CD4-positive, alpha-beta T cell treated with Interferon gamma for 1 hour (primary cell): ENCODE measurements around the gene MAGI2.

ENCODE experiments used
- DNase-seq: peaks from one replicate; pipeline ENCODE4 v3.0.0-alpha.2; 2020

Gene MAGI2

GRCh38 chr7:79453558-79454360, at the start of gene MAGI2:
MAGI2 (minus strand) TSS chr7:79453667; CDS start chr7:79453320, 347 bp downstream.
- peak; percentile 5 for DNase-seq

GRCh38 chr7:79502151-79502550, 48.7 kb upstream of the MAGI2 start:
- DNase-seq, result no peak

- no peak for DNase-seq
Observed at GRCh38 chr7:79500759-79501158, 47.3 kb upstream of the MAGI2 start.

- no peak for DNase-seq
Observed at GRCh38 chr7:79497728-79498127, 44.3 kb upstream of the MAGI2 start.

GRCh38 chr7:79495544-79496272, 42.2 kb upstream of the MAGI2 start:
- no peak for DNase-seq

- DNase-seq, result no peak
Observed at GRCh38 chr7:79494046-79494445, 40.6 kb upstream of the MAGI2 start.

- DNase-seq, result no peak
Observed at GRCh38 chr7:79489371-79489770, 35.9 kb upstream of the MAGI2 start.

GRCh38 chr7:79478386-79478785, 24.9 kb upstream of the MAGI2 start:
- no peak for DNase-seq

GRCh38 chr7:79475455-79475854, 22.0 kb upstream of the MAGI2 start:
- DNase-seq, result no peak

- DNase-seq, result no peak
Observed at GRCh38 chr7:79471699-79472098, 18.2 kb upstream of the MAGI2 start.

- DNase-seq, result no peak
Observed at GRCh38 chr7:79471283-79471682, 17.8 kb upstream of the MAGI2 start.

GRCh38 chr7:79465551-79465950, 12.1 kb upstream of the MAGI2 start:
- DNase-seq, result no peak

GRCh38 chr7:79464051-79464450, 10.6 kb upstream of the MAGI2 start:
- DNase-seq, result no peak

- no peak for DNase-seq
Observed at GRCh38 chr7:79462390-79462789, 8.9 kb upstream of the MAGI2 start.

GRCh38 chr7:79461660-79462059, 8.2 kb upstream of the MAGI2 start:
- no peak for DNase-seq

- no peak for DNase-seq
Observed at GRCh38 chr7:79459381-79459780, 5.9 kb upstream of the MAGI2 start.

GRCh38 chr7:79458796-79459195, 5.3 kb upstream of the MAGI2 start:
- no peak for DNase-seq

GRCh38 chr7:79455173-79455790, 1.8 kb upstream of the MAGI2 start:
- DNase-seq, result no peak

GRCh38 chr7:79454361-79454960, 994 bp upstream of the MAGI2 start:
- DNase-seq, result no peak

- no peak for DNase-seq
Observed at GRCh38 chr7:79453266-79453557, 255 bp downstream of the MAGI2 start.

GRCh38 chr7:79452495-79453265, 787 bp downstream of the MAGI2 start:
- no peak for DNase-seq

GRCh38 chr7:79452032-79452494, 1.4 kb downstream of the MAGI2 start:
- no peak for DNase-seq

GRCh38 chr7:79451580-79451979, 1.9 kb downstream of the MAGI2 start:
- DNase-seq, result no peak
